ENCODE results near the gene RAB28.

GRCh38 chr4:13349096-13349495, 135.0 kb downstream of the RAB28 start:
- TF ChIP-seq CTCF (conservative IDR thresholded peaks at IDR 0.05; ENCODE audit: low read depth, low read length) (no peak), EZH2 (IDR thresholded peaks at IDR 0.05; ENCODE audit: low read length, unreplicated experiment) (no peak)
